K562 (cell line): Measurements from ENCODE around the gene GNL3. TPM values are rescaled to one million over a fixed set of nuclear protein-coding genes. Genes with fewer than 3 reads are reported as not detected.

Source experiments
- ARID1B ChIP-seq: fragments of 450-650 bp; IDR thresholded peaks from 2 replicates; pipeline ENCODE4 v1.6.1; 2016; ENCODE audit warnings: antibody characterized with exemption, mild to moderate bottlenecking, inconsistent platforms
- CBX3 ChIP-seq, 2 experiments: IDR thresholded peaks; 1 replicate in 1 of 2; 2 replicates in 1 of 2; pipeline ENCODE4 v1.6.1; 2012; ENCODE audit warnings: inconsistent platforms in 2 of 2, low read length in 2 of 2, borderline replicate concordance in 1 of 2, control low read depth in 1 of 2
- ESRRB ChIP-seq: fragments of 250-450 bp; sonication (Bioruptor Pico); IDR thresholded peaks from 2 replicates; pipeline ENCODE4 v1.5.0; 2020; ENCODE audit warnings: mild to moderate bottlenecking, moderate library complexity, borderline replicate concordance
- ETV5 ChIP-seq: sonication (generic); formaldehyde crosslinking; IDR thresholded peaks from 2 replicates; pipeline ENCODE4 v1.4.0; 2020; ENCODE audit warnings: low read depth, mild to moderate bottlenecking, missing genetic modification reagents
- FOXM1 ChIP-seq, 2 experiments: fragments of 450-650 bp in 1 of 2; sonication (generic) in 1 of 2; formaldehyde crosslinking in 1 of 2; IDR thresholded peaks; 2 replicates each; pipeline versions ENCODE4 v1.6.1 to v1.9.0; 2017 to 2022; ENCODE audit warnings: low read depth in 2 of 2, mild to moderate bottlenecking in 2 of 2, missing genetic modification reagents in 1 of 2, moderate library complexity in 1 of 2
- HDAC6 ChIP-seq: IDR thresholded peaks from 2 replicates; pipeline ENCODE4 v1.6.1; 2012; ENCODE audit warnings: low read depth, mild to moderate bottlenecking, control low read depth, inconsistent platforms, low read length, moderate library complexity
- HES1 ChIP-seq: fragments of 450-650 bp; IDR thresholded peaks from 2 replicates; pipeline ENCODE4 v1.6.1; 2016; ENCODE audit warnings: low read depth, mild to moderate bottlenecking, moderate library complexity
- LEF1 ChIP-seq: fragments of 450-650 bp; IDR thresholded peaks from 2 replicates; pipeline ENCODE4 v1.6.1; 2016; ENCODE audit warnings: mild to moderate bottlenecking
- MYBL2 ChIP-seq, 2 experiments: fragments of 450-650 bp in 1 of 2; sonication (generic) in 1 of 2; formaldehyde crosslinking in 1 of 2; IDR thresholded peaks; 2 replicates each; pipeline versions ENCODE4 v1.6.1 to v1.8.1; 2017 to 2022; ENCODE audit warnings: borderline replicate concordance in 1 of 2, inconsistent platforms in 1 of 2, low read depth in 1 of 2, mild to moderate bottlenecking in 1 of 2, missing genetic modification reagents in 1 of 2, moderate library complexity in 1 of 2
- MYC ChIP-seq, 2 experiments: fragments of 250-450 bp in 1 of 2; sonication (Bioruptor Pico) in 1 of 2; IDR thresholded peaks; 2 replicates each; pipeline versions ENCODE4 v1.5.1 to v1.6.1; 2012 to 2021; ENCODE audit warnings: low read depth in 2 of 2, borderline replicate concordance in 1 of 2, improper control_type of control experiment in 1 of 2, low read length in 1 of 2, mild to moderate bottlenecking in 1 of 2, moderate library complexity in 1 of 2
- NCOR1 ChIP-seq: fragments of 450-650 bp; IDR thresholded peaks from 2 replicates; pipeline ENCODE4 v1.6.1; 2016; ENCODE audit warnings: mild to moderate bottlenecking, moderate library complexity
- PBX2 ChIP-seq, 2 experiments: IDR thresholded peaks in 1 of 2; conservative IDR thresholded peaks in 1 of 2; 2 replicates each; pipeline ENCODE4 v1.6.1; 2016; ENCODE audit warnings: low read depth in 2 of 2, mild to moderate bottlenecking in 1 of 2, missing compliant biosample characterization in 1 of 2, missing genetic modification characterization in 1 of 2, moderate library complexity in 1 of 2
- PHF20 ChIP-seq: fragments of 450-650 bp; IDR thresholded peaks from 2 replicates; pipeline ENCODE4 v1.6.1; 2018; ENCODE audit not compliant: partially characterized antibody
- POLR2H ChIP-seq: IDR thresholded peaks from 2 replicates; pipeline ENCODE4 v1.6.1; 2016; ENCODE audit warnings: missing genetic modification characterization, low read depth, mild to moderate bottlenecking, control low read depth, missing compliant biosample characterization, moderate library complexity
- POLR3G ChIP-seq: IDR thresholded peaks from 2 replicates; pipeline ENCODE4 v1.6.1; 2011; ENCODE audit not compliant: insufficient read length, insufficient replicate concordance; ENCODE audit errors: extremely low read depth
- RBBP5 ChIP-seq: fragments of 200-600 bp; sonication (generic); IDR thresholded peaks from 2 replicates; pipeline ENCODE4 v1.6.1; 2012; ENCODE audit warnings: borderline replicate concordance, mild to moderate bottlenecking, low read length, control low read depth, inconsistent platforms; ENCODE audit not compliant: insufficient read depth, poor library complexity, severe bottlenecking
- RFX1 ChIP-seq: fragments of 450-650 bp; IDR thresholded peaks from 2 replicates; pipeline ENCODE4 v1.6.1; 2016; ENCODE audit warnings: mild to moderate bottlenecking, moderate library complexity
- TAF7 ChIP-seq: fragments of 450-650 bp; IDR thresholded peaks from 2 replicates; pipeline ENCODE4 v1.6.1; 2016; ENCODE audit warnings: missing genetic modification characterization, missing compliant biosample characterization
- TCF7 ChIP-seq: sonication (generic); IDR thresholded peaks from 2 replicates; pipeline ENCODE4 v1.6.1; 2016; ENCODE audit warnings: antibody characterized with exemption, borderline replicate concordance
- ZNF12 ChIP-seq: sonication (generic); formaldehyde crosslinking; IDR thresholded peaks from 2 replicates; pipeline ENCODE4 v1.4.0; 2020; ENCODE audit warnings: mild to moderate bottlenecking, missing genetic modification reagents
- ZNF134 ChIP-seq: fragments of 250-450 bp; sonication (Bioruptor Pico); conservative IDR thresholded peaks from 2 replicates; pipeline ENCODE4 v1.4.0; 2020
- ZNF212 ChIP-seq: fragments of 450-650 bp; formaldehyde crosslinking; IDR thresholded peaks from 2 replicates; pipeline ENCODE4 v1.4.0; 2020; ENCODE audit warnings: mild to moderate bottlenecking
- ZNF324 ChIP-seq: fragments of 250-450 bp; sonication (Bioruptor Pico); IDR thresholded peaks from 2 replicates; pipeline ENCODE4 v1.4.0; 2020; ENCODE audit warnings: mild to moderate bottlenecking
- ZNF551 ChIP-seq: fragments of 250-450 bp; sonication (Bioruptor Pico); IDR thresholded peaks from 2 replicates; pipeline ENCODE4 v1.5.0; 2021; ENCODE audit warnings: mild to moderate bottlenecking, moderate library complexity
- polyA plus RNA-seq, 8 experiments: library from polyadenylated mRNA; depleted of rRNA in 4 of 8; stranded (reverse) in 5 of 8; unstranded in 3 of 8; fragments of >200 nt; fragmentation: Nextera tagmentation in 2 of 8; fragmentation: Illumina TruSeq in 1 of 8; extraction: Ambion mirVana in 2 of 8; extraction: Trizol in 1 of 8; gene quantifications; 2 replicates each; pipeline versions ENCODE4 v1.2.1 to v1.2.3, GENCODE V29; 2011 to 2014; ENCODE audit warnings: inconsistent platforms in 1 of 8, missing spikeins in 1 of 8
- total RNA-seq, 7 experiments: library from RNA; depleted of rRNA in 6 of 7; stranded (reverse); fragments of >200 nt in 6 of 7; fragmentation: Illumina TruSeq in 2 of 7; extraction: Trizol in 2 of 7; gene quantifications; 2 replicates each; pipeline versions ENCODE4 v1.2.1 to v1.2.3, GENCODE V29; 2011 to 2021; ENCODE audit warnings: low replicate concordance in 1 of 7

Gene GNL3
- total and polyA plus RNA-seq, 9 of the 15 experiments (the other 6 are each of a cell fraction or from before 2014, with no cell fraction given) = 132 to 313 (median 220) TPM

GRCh38 chr3:52650439-52650838 lies 35.4 kb upstream of the GNL3 start (continued):
- TF ChIP-seq PBX2 (CRISPR knock-in tag; IDR thresholded peaks at IDR 0.05; ENCODE audit: low read depth) (no peak), PBX2 (tag; conservative IDR thresholded peaks at IDR 0.05; ENCODE audit: low read depth) (0 out of 2 replicates have a peak, but pooled peaks have one; percentile 24), MYC (IDR thresholded peaks at IDR 0.05; ENCODE audit: low read depth, low read length) (0 out of 2 replicates have a peak, but pooled peaks have one; percentile 44), MYC (CRISPR knock-in tag; IDR thresholded peaks at IDR 0.05; ENCODE audit: borderline replicate concordance, low read depth) (no peak), ZNF212 (CRISPR knock-in tag) (no peak), POLR2H (no peak), LEF1 (peak; percentile 31; the same call in 1 of the 2 replicates), RFX1 (no peak), ESRRB (no peak), PHF20 (no peak), ZNF134 (no peak), FOXM1 (IDR thresholded peaks at IDR 0.05; ENCODE audit: low read depth) (no peak; the same call in 1 of the 2 replicates), FOXM1 (CRISPR knock-in tag; IDR thresholded peaks at IDR 0.05; ENCODE audit: low read depth) (no peak), CBX3 (IDR thresholded peaks at IDR 0.05; ENCODE audit: borderline replicate concordance in 1 of 2, low read length in 2 of 2) (no peak), NCOR1 (0 out of 2 replicates have a peak, but pooled peaks have one; percentile 4), POLR3G (no peak), ZNF551 (no peak), ZNF324 (no peak), ZNF12 (CRISPR knock-in tag) (no peak), HES1 (peak; percentile 46; the same call in 1 of the 2 replicates), HDAC6 (no peak), MYBL2 (IDR thresholded peaks at IDR 0.05; ENCODE audit: low read depth) (no peak), MYBL2 (CRISPR knock-in tag; IDR thresholded peaks at IDR 0.05; ENCODE audit: borderline replicate concordance) (no peak), ETV5 (CRISPR knock-in tag) (no peak), ARID1B (peak; percentile 63; the same call in 1 of the 2 replicates), TAF7 (no peak), TCF7 (no peak), RBBP5 (no peak)
